Retinal pigment epithelial cell (primary cell): ENCODE results near the gene MGAT5.

Experiments used
- DNase-seq: peaks from one replicate; pipeline ENCODE4 v3.0.0-alpha.2; 2010; ENCODE audit warnings: low read depth
- H3K4me3 ChIP-seq: 2 replicates; pipeline ENCODE4 v1.5.1; 2011; ENCODE audit warnings: mild to moderate bottlenecking, low read length, control low read depth, moderate library complexity
- CTCF ChIP-seq: conservative IDR thresholded peaks from 2 replicates; pipeline ENCODE4 v1.5.1; 2011; ENCODE audit warnings: low read depth, low read length, control low read depth, inconsistent platforms

MGAT5 gene

GRCh38 chr2:134308474-134309385 is 54.9 kb downstream of the MGAT5 start:
- no peak for DNase-seq
- no peak for TF ChIP-seq CTCF

DNA sequence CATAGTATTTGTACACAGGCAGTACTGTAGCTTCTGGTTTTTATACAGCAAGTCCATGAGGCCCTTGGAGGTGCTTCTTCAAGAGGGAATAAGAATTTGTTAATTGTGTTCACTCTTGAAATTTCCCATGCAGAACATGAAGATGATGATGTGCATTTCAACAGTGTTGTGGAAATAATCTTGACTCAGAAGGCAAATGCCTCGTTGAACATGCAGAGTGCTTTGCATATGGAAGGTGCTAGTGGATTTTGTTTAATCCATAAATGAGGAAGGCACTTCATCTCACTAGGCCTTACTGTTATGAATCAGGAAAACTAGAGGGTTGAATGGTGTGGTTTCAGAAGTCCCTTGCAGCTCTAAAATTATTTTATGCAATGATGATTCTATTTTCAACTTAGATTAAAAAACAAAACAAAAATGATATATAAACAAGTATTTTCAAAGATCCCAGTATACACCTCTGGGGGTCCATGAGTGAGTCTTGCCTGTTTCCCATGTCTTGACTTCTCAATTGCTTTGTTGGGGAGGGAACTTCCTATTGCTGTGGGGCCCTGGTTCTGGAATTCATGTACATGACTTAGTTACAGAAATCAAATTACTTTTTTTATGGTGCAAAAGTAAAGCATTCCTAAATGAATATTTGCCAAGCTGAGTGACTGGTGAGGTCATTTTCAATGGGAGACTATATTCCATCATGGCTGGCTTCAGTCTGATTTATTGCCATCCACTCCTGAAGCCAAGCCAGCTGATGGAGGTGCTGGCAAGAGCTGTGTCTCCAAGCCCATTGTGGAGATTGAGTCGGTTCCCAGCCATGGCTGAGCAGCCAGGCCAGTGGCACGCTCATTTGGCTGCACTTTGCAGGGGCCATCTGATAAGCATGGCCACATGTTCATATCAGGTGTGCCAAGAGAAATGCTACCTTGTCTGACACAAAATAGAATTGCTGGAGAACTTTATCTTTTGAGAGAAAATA is 56.5 kb downstream of the MGAT5 start:
- DNase-seq: no peak
- H3K4me3 ChIP-seq: no peak overlapping the region
- no peak for TF ChIP-seq CTCF

More at GRCh38 chr2:134308474-134309385, 54.9 kb downstream of the MGAT5 start:
- H3K4me3 ChIP-seq: no peak overlapping the region

DNA sequence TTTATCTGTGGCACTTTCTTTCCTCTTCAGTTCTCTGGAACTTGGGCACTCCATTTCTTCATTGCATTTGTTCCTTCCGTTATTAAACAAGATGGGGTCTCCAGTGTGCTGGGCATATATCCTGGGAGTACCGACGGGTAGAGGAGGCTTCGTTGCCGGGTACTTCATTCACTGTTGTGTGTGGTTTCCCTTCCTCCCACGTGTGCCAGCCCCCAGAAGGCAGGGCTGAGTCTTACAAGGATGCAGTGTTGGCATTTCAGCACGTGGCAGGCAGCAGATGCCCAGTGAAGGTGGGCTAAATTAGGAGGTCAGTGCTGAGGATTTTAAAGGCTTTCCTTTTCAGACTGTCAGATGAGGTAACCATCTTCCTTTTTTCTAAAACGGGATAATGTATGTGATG is 58.6 kb downstream of the MGAT5 start:
- H3K4me3 ChIP-seq: no peak overlapping the region
- DNase-seq: no peak
- no peak for TF ChIP-seq CTCF

DNA sequence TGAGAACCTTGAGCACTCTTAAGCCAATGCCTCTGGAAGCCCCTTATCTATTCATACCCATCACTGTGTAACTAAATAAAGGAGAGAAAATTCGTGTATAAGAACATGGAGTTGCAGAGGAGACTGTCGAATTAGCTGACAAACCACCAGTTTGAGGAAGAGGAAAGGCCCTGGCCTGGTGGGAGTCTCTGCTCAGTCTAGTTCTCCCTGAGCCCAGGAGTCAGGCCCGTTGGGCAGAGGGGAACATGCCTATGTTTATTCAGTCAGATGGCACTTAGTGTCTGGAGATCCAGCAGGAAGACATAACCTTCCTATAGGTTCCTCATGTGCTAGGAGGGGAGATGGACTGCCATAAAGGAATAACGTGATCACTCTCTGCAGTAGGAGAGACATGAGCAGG is 60.3 kb downstream of the MGAT5 start:
- no peak for TF ChIP-seq CTCF
- H3K4me3 ChIP-seq: no peak overlapping the region
- DNase-seq: no peak

DNA sequence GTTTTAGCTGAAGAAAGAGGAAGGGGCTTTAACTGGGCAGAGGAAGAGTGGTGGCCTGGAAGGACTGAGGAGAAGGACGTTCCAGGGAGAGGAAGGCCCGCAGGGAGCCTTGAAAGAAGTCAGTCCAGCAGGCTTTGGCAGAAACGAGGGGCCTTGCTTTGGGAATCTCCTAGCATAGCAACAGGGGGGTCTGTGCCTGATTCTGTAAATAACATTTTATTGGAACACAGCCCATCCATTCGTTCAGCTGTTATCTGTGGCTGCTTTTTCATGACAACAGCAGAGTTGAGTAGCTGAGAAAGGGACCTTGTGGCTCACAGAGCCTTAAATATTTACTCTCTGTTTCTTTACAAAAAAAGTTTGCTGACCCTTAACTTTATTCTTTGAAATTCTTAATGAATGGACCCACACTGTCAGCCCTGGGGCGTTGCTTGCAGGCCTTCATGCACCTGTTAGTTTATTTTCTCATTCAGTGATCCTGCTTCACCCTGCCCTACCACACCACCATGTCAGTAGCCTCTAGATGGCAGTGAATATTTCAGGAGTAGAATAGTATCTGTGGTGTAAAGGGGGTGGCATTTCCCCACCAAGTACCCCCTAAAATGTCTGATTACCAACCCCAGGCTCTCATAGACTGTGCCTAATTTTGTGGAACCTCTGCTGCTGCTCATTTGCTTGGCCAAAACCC is 61.0 kb downstream of the MGAT5 start:
- H3K4me3 ChIP-seq: no peak overlapping the region
- no peak for TF ChIP-seq CTCF

DNA sequence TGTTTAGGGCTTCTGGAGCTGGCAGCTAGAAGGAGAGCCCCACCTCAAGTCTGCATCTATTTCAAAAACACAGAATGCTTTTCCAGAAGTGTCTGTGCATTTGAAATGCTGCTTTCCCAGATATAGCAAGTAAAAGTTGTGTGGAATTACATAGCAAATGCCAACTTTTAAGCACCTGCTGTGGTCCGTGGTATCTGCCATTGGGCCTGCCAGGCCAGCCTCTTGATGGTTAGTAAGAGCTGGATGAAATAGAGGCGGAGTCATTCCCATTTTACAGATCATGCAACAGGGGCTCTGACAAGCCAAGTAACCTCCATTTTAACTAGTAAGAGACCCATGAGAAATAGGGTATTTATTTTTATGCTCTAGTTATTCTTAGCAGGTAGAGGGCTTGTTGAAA is 61.6 kb downstream of the MGAT5 start:
- H3K4me3 ChIP-seq: no peak overlapping the region
- no peak for TF ChIP-seq CTCF
- DNase-seq: no peak

More for the DNA sequence above, 61.0 kb downstream of the MGAT5 start:
- no peak for DNase-seq
